ENCODE measurements around the gene DROSHA. TPM values are rescaled to one million over a fixed set of nuclear protein-coding genes. Genes with fewer than 3 reads are reported as not detected.

DROSHA gene
- total RNA-seq, 1 experiment from 2014 or later = 106 TPM

GRCh38 chr5:31401691-31402090 lies 130.2 kb downstream of the DROSHA start:
- no peak overlapping the region for H4K8ac ChIP-seq (replicated peaks; ENCODE audit: insufficient read length, low read depth, low read length)
- H2BK15ac ChIP-seq (ENCODE audit: low read depth, low read length) = no peak overlapping the region
- peaks cover 6% of the 10 kb centered on the region; the same call in 1 of the 2 replicates for H3K4me1 ChIP-seq (ENCODE audit: insufficient read depth, low read length)
- H3K14ac ChIP-seq (ENCODE audit: insufficient read depth, low read length) = no peak overlapping the region
- H3K4me2 ChIP-seq (ENCODE audit: insufficient read depth, insufficient read length, low read length) = no peak overlapping the region
- no peak overlapping the region for H3K18ac ChIP-seq (ENCODE audit: insufficient read length, low read depth, low read length)
- no peaks in the 10 kb centered on the region for H3K27me3 ChIP-seq (ENCODE audit: insufficient read depth, low read length)
- H2AFZ ChIP-seq (ENCODE audit: low read length) = no peak overlapping the region
- Mint-ChIP-seq H3K4me1 (peaks cover 17 to 19% of the 10 kb centered on the region in 2 experiments), H3K36me3 (ENCODE audit: insufficient read depth in 1 of 3, low read depth in 3 of 3) (peaks cover 6 to 40% (median 27%) of the 10 kb centered on the region in 3 experiments; a peak in 6 of 7 replicates), H3K27ac (no peak overlapping the region), H3K4me3 (no peak overlapping the region), H3K27me3 (ENCODE audit: low read depth) (no peaks in the 10 kb centered on the region), H3K9me3 (no peaks in the 10 kb centered on the region; a peak in 1 of 5 replicates)
- no peak overlapping the region for H3T11ph ChIP-seq (ENCODE audit: low read length)
- no peak overlapping the region for H2AK5ac ChIP-seq (ENCODE audit: insufficient read length, low read length)
- TF ChIP-seq CTCF (conservative IDR thresholded peaks at IDR 0.05) = no peak
- H3K56ac ChIP-seq (ENCODE audit: insufficient read length, low read depth, low read length) = no peak overlapping the region
- no peak overlapping the region for H2BK20ac ChIP-seq (ENCODE audit: low read depth, low read length, poor library complexity, severe bottlenecking)
- H3K79me2 ChIP-seq (ENCODE audit: insufficient read depth, low read length) = no peaks in the 10 kb centered on the region
- DNase-seq = no peak
- no peak overlapping the region for H4K91ac ChIP-seq (ENCODE audit: insufficient read length, low read depth, low read length)
- no peaks in the 10 kb centered on the region for H3K79me1 ChIP-seq (ENCODE audit: insufficient read depth, low read depth, low read length, poor library complexity, severe bottlenecking)
- H2BK5ac ChIP-seq (ENCODE audit: insufficient read length, low read length) = no peak overlapping the region
- H3K23ac ChIP-seq (ENCODE audit: insufficient read length, low read depth, low read length) = no peak overlapping the region
- no peaks in the 10 kb centered on the region for H3K23me2 ChIP-seq (ENCODE audit: insufficient read length, low read depth, low read length, poor library complexity, severe bottlenecking)
- H3K4ac ChIP-seq (ENCODE audit: low read depth, low read length) = no peak overlapping the region
- no peak overlapping the region for H3K9ac ChIP-seq (ENCODE audit: extremely low read depth, insufficient read length, low read length)
- no peak overlapping the region for H3K27ac ChIP-seq (ENCODE audit: insufficient read length, low read depth, low read length)
- H2BK120ac ChIP-seq (ENCODE audit: low read depth, low read length, poor library complexity, severe bottlenecking) = no peak overlapping the region
- H2BK12ac ChIP-seq (ENCODE audit: insufficient read length, low read depth, low read length) = no peak overlapping the region
- WGBS (ENCODE audit: extremely low coverage, insufficient read length, low lambda C conversion rate) = no CpG with 5 or more reads among the region's 3 CpGs
- H3K9me3 ChIP-seq (ENCODE audit: control insufficient read depth, low read depth, low read length) = no peaks in the 10 kb centered on the region
- no peaks in the 10 kb centered on the region for H4K20me1 ChIP-seq (ENCODE audit: control insufficient read depth, insufficient read depth, insufficient read length)
- H4K5ac ChIP-seq (ENCODE audit: insufficient read length, low read depth, low read length) = no peak overlapping the region

All from H9 (cell line).